Brain pericyte (primary cell): Measurements from ENCODE around the gene PIKFYVE.
A peak's percentile ranks its signal among the peaks of the same experiment; 100 is the strongest.
"Not testable (repeated sequence)": the region's sequence is repeated elsewhere in the genome, so short reads cannot be mapped to it uniquely, and the experiment has no call there.

Experiments
- DNase-seq: peaks from one replicate; pipeline ENCODE4 v3.0.0-alpha.2; 2012; ENCODE audit warnings: low read depth, low spot score

Gene PIKFYVE

DNA sequence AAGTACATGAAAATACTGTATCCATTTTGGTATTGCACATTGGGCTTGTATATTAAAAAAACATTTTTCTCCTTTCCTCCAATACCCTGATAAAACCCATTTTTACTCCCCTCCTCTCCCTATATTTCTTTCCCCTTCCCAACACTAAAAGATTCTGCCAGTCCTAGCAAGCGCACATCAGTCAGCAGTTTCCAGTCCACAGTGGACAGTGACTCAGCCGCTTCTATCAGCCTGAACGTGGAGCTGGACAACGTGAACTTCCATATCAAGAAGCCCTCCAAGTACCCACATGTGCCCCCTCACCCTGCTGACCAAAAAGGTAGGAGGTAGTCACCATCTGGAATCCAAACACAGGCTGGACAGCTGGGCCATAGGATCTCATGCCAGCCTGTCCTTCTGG, 38.6 kb downstream of the PIKFYVE start:
- no peak for DNase-seq

- no peak for DNase-seq
Measured at GRCh38 chr2:208306291-208306690, 40.2 kb downstream of the PIKFYVE start.

GRCh38 chr2:208311321-208311720, 45.3 kb downstream of the PIKFYVE start:
- no peak for DNase-seq

DNA sequence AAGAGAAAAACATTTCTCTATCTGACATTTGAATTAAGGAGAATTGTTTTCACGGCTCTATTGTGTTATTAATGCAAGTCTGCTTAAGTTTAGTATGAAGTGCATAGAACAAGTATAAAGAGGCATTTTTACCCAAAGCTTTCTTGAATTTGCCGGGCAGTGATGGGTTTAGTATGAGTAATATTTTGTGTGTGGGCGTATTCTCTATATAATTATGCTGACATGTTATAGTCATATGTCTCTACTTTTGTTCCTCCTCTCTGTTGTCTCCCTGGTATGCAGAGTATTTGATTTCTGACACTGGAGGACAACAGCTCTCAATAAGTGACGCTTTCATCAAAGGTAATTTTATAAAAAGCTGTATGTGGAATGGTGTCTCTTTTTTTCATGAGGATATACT, 45.9 kb downstream of the PIKFYVE start:
- DNase-seq = no peak

DNA sequence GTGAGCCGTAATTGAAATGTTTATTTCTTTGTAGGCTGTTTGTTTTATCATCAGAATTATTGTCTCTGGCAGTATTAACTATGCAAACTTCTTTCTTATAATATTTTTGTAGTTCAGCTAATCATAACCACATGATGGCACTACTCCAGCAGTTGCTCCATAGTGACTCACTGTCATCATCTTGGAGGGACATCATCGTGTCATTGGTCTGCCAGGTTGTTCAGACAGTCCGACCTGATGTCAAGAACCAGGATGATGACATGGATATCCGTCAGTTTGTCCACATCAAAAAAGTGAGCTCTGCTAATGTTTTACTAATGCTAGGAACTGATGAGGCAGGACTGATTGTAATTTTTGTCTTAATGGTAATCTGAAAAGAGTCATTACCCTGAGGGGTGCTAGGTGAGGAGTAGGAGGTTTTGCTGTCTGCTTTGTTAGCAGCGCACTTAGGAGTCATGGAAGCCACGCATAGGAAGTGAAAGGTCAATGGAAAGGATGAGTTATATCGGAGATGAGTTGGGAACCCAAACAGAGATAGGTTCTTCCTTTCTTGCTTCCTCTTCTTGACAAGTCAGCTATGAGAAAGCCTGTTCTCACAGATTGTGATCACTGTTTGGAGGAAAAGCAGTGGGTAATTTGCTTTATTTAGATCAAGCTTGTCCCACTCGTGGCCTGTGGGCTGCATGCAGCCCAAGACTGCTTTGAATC, 49.2 kb downstream of the PIKFYVE start:
- DNase-seq = no peak

GRCh38 chr2:208318127-208318526, 52.1 kb downstream of the PIKFYVE start:
- DNase-seq = no peak

GRCh38 chr2:208319391-208319790, 53.3 kb downstream of the PIKFYVE start:
- DNase-seq = no peak

- DNase-seq = peak; percentile 68
Measured at GRCh38 chr2:208320686-208321085, 54.6 kb downstream of the PIKFYVE start.

- DNase-seq = no peak
Measured at GRCh38 chr2:208326016-208326415, 60.0 kb downstream of the PIKFYVE start.

- DNase-seq = no peak
Measured at GRCh38 chr2:208329485-208329884, 63.4 kb downstream of the PIKFYVE start.

DNA sequence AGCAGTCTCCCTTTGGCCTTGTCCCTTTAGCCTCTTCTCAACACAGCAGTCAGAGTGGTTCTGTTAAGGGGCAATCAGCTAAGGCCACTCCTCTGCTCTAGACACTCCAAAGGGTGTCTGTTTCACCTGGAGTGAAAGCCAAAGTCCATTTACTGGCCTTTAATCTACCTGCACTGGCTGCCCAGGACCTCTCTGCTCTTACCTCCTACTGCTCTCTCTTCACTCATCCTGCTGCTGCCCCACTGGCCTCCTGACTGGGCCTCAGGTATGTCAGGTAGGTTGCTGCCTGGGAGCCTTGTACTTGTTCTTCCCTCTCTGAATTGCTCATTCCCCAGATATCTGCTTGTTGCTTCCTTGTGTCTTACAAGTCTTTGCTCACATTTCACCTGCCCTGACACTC, 68.2 kb downstream of the PIKFYVE start:
- no peak for DNase-seq

DNA sequence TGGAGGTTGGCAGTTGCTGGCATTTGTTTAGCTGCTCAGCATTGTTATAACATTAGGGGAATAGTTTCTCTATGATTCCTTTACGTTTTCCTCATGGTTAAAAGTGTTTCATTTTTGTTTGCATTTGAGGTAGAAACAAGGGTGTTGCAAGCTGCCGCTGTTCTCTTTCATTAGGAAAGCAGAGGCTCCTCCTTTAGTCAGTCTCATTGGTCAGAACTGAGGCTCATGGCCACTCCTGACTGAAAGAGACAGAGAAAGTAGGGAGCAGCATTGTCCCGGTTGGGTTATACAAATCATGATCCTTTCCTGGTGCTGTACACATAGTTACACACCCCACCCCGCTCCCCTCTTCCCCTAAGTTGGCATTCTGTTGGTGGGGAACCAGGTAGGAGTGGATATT, 80.7 kb downstream of the PIKFYVE start:
- DNase-seq = no peak

DNA sequence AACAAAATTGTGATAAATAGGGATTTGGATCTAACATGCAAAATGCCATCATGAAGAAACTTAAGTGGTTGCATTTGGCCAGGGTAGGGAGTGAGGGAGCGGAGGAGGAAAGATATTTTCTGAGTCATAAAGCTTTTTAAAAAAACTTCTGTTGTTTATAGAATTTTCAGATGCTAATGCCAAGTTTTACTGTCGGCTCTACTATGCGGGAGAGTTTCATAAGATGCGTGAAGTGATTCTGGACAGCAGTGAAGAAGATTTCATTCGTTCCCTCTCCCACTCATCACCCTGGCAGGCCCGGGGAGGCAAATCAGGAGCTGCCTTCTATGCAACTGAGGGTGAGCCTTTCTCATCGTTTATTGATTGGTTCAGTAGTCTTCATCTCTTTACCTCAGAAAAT, 84.6 kb downstream of the PIKFYVE start:
- DNase-seq = no peak

GRCh38 chr2:208352644-208353567, 86.9 kb downstream of the PIKFYVE start:
- DNase-seq = no peak

DNA sequence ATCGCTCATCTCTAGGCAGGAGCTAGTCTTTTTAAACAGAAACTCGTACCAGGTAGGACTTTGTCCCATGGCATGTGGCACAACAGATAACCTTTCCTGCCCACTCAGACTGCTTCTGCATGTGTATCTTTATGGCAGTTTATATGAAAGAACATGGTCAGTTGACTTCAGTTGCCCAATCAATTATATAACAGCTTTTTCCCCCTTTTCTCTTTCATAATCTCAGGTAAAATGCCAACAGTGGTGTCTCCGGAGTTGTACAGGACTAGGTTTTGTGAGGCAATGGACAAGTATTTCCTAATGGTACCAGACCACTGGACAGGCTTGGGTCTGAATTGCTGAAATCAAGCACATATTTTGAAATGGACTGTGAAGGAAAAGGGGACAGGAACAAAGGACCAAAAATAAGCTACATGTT, 88.9 kb downstream of the PIKFYVE start:
- no peak for DNase-seq

- DNase-seq = not testable (repeated sequence)
Measured at GRCh38 chr2:208356420-208356819, 90.4 kb downstream of the PIKFYVE start.

DNA sequence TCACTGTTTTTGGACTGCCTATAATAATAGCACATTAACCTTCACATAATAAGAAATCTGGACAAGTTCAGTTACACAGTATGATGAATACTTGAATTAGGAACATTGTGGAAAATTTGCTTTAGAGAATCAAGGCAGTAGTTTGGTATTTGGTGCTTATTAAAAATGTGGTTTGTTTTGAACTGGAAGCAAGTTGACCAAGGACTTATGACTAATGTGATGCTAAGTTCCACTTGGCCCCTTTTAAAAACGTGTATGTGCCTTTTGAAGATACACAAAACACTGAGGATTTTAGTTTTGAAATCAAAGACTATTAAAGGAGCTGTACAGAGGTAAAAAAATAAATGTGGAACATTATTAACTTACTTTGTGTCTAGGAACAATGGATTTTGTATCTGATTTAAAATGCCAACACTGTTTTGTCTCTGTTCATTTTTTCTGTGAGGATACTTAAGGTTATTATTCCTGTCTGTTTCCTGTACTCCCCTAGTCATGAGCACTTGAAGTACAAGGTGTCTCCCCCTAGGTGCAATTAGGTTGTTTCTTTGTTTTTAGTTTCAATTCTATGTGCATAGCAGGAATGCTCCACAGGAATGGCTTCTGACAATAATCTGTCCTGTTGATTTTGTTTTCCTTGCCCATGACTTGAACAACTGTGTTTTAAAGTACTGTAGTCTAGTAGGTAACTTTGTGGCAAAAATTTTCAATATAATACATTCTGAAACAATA, 91.0 kb downstream of the PIKFYVE start:
- no peak for DNase-seq

GRCh38 chr2:208358758-208359631, 92.9 kb downstream of the PIKFYVE start:
- no peak for DNase-seq

DNA sequence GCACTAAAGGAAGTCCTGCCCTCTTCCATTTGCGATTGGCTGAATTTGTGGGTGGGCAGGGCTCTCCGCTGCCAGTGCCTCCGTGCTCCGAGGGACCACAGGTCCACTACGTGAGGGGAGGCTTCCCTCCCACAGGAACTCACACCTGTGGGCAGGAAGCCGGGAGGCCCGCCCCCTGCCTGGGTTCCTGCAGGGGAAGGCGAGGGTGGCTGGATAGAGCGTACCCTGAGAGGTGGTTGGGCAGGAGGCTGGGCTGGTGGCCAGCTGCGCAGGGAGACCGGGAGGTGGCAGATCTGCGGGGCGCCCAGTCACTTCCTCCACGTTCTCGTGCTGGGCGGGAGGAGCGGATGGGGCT, 93.6 kb downstream of the PIKFYVE start:
- DNase-seq = no peak

- DNase-seq = no peak
Measured at GRCh38 chr2:208360259-208361076, 94.4 kb downstream of the PIKFYVE start.

DNA sequence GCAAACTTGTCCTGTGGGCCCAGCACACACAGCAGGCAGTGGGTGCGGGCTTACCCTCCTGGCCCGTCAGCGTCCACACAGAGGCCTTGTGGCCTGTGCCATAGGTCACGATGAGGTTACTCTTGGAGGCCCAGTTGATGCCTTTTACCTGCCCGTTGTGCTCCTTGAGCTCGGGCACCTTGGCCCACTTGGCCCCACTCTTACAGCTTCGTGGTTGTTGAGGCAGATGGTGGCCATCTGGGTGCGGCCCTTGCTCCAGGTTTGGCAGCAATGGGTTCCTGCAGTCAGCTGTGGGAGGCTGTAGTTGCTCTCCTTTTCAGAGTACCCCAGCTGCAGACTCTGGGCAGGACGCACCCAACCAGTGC, 95.0 kb downstream of the PIKFYVE start:
- no peak for DNase-seq
